GM20431 (cell line): ENCODE measurements around the gene ZC3H18.

Source experiments
- in situ Hi-C: fragments of 300-500 bp; cut with MseI, MboI; formaldehyde crosslinking; loops from one replicate; pipeline ENCODE4 v1.15.0; 2020; ENCODE audit warnings: low sequenced_read_pairs; ENCODE audit not compliant: unreplicated experiment

The ZC3H18 gene

GRCh38 chr16:88569985-88570690 lies at the start of gene ZC3H18:
ZC3H18 (plus strand) TSS chr16:88570403; CDS start chr16:88577124, 6,721 bp downstream.
- in situ Hi-C loops: no loop called here

GRCh38 chr16:88521674-88522073 lies 48.5 kb upstream of the ZC3H18 start:
- in situ Hi-C loops: no loop called here

GRCh38 chr16:88522276-88522949 lies 47.8 kb upstream of the ZC3H18 start:
- in situ Hi-C loops: no loop called here

GRCh38 chr16:88523309-88524161 lies 46.7 kb upstream of the ZC3H18 start:
- in situ Hi-C loops: no loop called here

GRCh38 chr16:88524274-88524972 lies 45.8 kb upstream of the ZC3H18 start:
- in situ Hi-C loops: no loop called here

- in situ Hi-C loops: no loop called here
These were observed 45.1 kb upstream of the ZC3H18 start for GRCh38 chr16:88524973-88525662.

- in situ Hi-C loops: no loop called here
These were observed 44.6 kb upstream of the ZC3H18 start for GRCh38 chr16:88525663-88525990.

- in situ Hi-C loops: no loop called here
These were observed 43.9 kb upstream of the ZC3H18 start for GRCh38 chr16:88526008-88526905.

- in situ Hi-C loops: no loop called here
These were observed 43.4 kb upstream of the ZC3H18 start for GRCh38 chr16:88526906-88527185.

- in situ Hi-C loops: no loop called here
These were observed 42.8 kb upstream of the ZC3H18 start for GRCh38 chr16:88527186-88527936.

GRCh38 chr16:88527937-88528743 lies 42.1 kb upstream of the ZC3H18 start:
- in situ Hi-C loops: no loop called here

GRCh38 chr16:88528902-88529318 lies 41.3 kb upstream of the ZC3H18 start:
- in situ Hi-C loops: no loop called here

GRCh38 chr16:88529596-88529995 lies 40.6 kb upstream of the ZC3H18 start:
- in situ Hi-C loops: no loop called here

- in situ Hi-C loops: no loop called here
These were observed 39.9 kb upstream of the ZC3H18 start for GRCh38 chr16:88530051-88530857.

GRCh38 chr16:88530858-88531203 lies 39.4 kb upstream of the ZC3H18 start:
- in situ Hi-C loops: no loop called here

GRCh38 chr16:88531346-88531745 lies 38.9 kb upstream of the ZC3H18 start:
- in situ Hi-C loops: no loop called here

GRCh38 chr16:88531931-88532433 lies 38.2 kb upstream of the ZC3H18 start:
- in situ Hi-C loops: no loop called here
